Endodermal cell (in vitro differentiated cells): ENCODE data around the gene KCTD18. TPM values are rescaled to one million over a fixed set of nuclear protein-coding genes. Genes with fewer than 3 reads are reported as not detected.
A peak's percentile ranks its signal among the peaks of the same experiment; 100 is the strongest.

ENCODE experiments used
- DNase-seq: peaks from one replicate; pipeline ENCODE4 v3.0.0-alpha.2; 2017
- H3K27ac ChIP-seq: 2 replicates; pipeline ENCODE4 v1.5.1; 2013; ENCODE audit warnings: mild to moderate bottlenecking, low read depth, low read length, moderate library complexity
- H3K27me3 ChIP-seq: 2 replicates; pipeline ENCODE4 v1.6.1; 2013; ENCODE audit warnings: mild to moderate bottlenecking, low read length, moderate library complexity; ENCODE audit not compliant: insufficient read depth, control insufficient read depth, poor library complexity, severe bottlenecking
- H3K36me3 ChIP-seq: 2 replicates; pipeline ENCODE4 v1.7.0; 2013; ENCODE audit warnings: mild to moderate bottlenecking, low read length, moderate library complexity; ENCODE audit not compliant: control insufficient read depth, insufficient read depth
- H3K4me1 ChIP-seq: one replicate; pipeline ENCODE4 v1.7.0; 2013; ENCODE audit warnings: low read length; ENCODE audit not compliant: control insufficient read depth, insufficient read depth
- H3K4me3 ChIP-seq: 2 replicates; pipeline ENCODE4 v1.5.1; 2013; ENCODE audit warnings: mild to moderate bottlenecking, low read length, moderate library complexity
- H3K9ac ChIP-seq: 2 replicates; pipeline ENCODE4 v1.6.1; 2013; ENCODE audit warnings: mild to moderate bottlenecking, low read length, moderate library complexity; ENCODE audit not compliant: poor library complexity, severe bottlenecking; ENCODE audit errors: extremely low read depth
- H3K9me3 ChIP-seq: 2 replicates; pipeline ENCODE4 v1.6.1; 2013; ENCODE audit warnings: mild to moderate bottlenecking, low read length, moderate library complexity; ENCODE audit not compliant: control insufficient read depth
- H3K27ac Mint-ChIP-seq: 2 replicates; pipeline ENCODE4 v1.8.0; 2020; ENCODE audit warnings: mixed read lengths
- H3K27me3 Mint-ChIP-seq: 2 replicates; pipeline ENCODE4 v1.8.0; 2021; ENCODE audit warnings: mild to moderate bottlenecking, mixed read lengths; ENCODE audit not compliant: insufficient read depth
- H3K36me3 Mint-ChIP-seq: 2 replicates; pipeline ENCODE4 v1.8.0; 2020; ENCODE audit warnings: low read depth, mixed read lengths
- H3K4me1 Mint-ChIP-seq: 2 replicates; pipeline ENCODE4 v1.8.0; 2020; ENCODE audit warnings: mixed read lengths
- H3K4me3 Mint-ChIP-seq: 2 replicates; pipeline ENCODE4 v1.8.0; 2020; ENCODE audit warnings: mild to moderate bottlenecking, moderate library complexity, mixed read lengths
- H3K9me3 Mint-ChIP-seq: 2 replicates; pipeline ENCODE4 v1.8.0; 2020; ENCODE audit warnings: mild to moderate bottlenecking, mixed read lengths
- CTCF ChIP-seq: fragments of 200-600 bp; sonication (generic); conservative IDR thresholded peaks from 2 replicates; pipeline ENCODE4 v1.5.0; 2021; ENCODE audit warnings: antibody characterized with exemption, mild to moderate bottlenecking
- WGBS, 2 experiments: methylation state at CpG; one replicate each; pipeline versions ENCODE4 v1.1.5 to v1.1.7; 2013; ENCODE audit warnings: missing lambda C conversion rate in 2 of 2, mixed read lengths in 1 of 2; ENCODE audit not compliant: insufficient coverage in 1 of 2, insufficient read length in 1 of 2; 5-methylcytosine and 5-hydroxymethylcytosine counted together
- long read RNA-seq, 4 experiments: library from polyadenylated mRNA in 2 of 4; library from RNA in 1 of 4; library from capped mRNA in 1 of 4; stranded (forward) in 3 of 4; unstranded in 1 of 4; transcript quantifications; one replicate each; pipeline ENCODE4 v2.0.0, GENCODE V29; 2020 to 2021; ENCODE audit warnings: inconsistent platforms in 1 of 4
- polyA plus RNA-seq, 2 experiments: library from polyadenylated mRNA; stranded (reverse); fragments of 50-300 nt; gene quantifications; one replicate each; pipeline ENCODE4 v1.2.3, GENCODE V29; 2013
- total RNA-seq, 2 donors: library from RNA; stranded (reverse); fragmentation: NEBNext Ultra II Directional in 1 of 2; extraction: Animal tissue kit (Norgen Biotek cat#: 25700) in 1 of 2; gene quantifications; 2 replicates in 1 of 2; 3 replicates in 1 of 2; pipeline ENCODE4 v1.2.1, GENCODE V29; 2021

The KCTD18 gene
- 10 to 100 TPM in 1 of 2 donors, 1 to 10 TPM in 1; 6.8 to 12.2 TPM for total RNA-seq
- 8.8 TPM for polyA plus RNA-seq (2013, experiment 1 of 2)
- 9.3 TPM for polyA plus RNA-seq (2013, experiment 2 of 2)
- long read RNA-seq, experiment 1, partial matches to known transcripts: 3 of 10 reads
- long read RNA-seq, experiment 1, other reads (novel, unspliced or antisense): 0 of 10 reads
- long read RNA-seq, experiment 2, transcript KCTD18-201 (7 exons, 2,940 nt): major isoform, 25 of 33 reads
- long read RNA-seq, experiment 2, partial matches to known transcripts: 2 of 33 reads
- long read RNA-seq, experiment 2, other reads (novel, unspliced or antisense): 3 of 33 reads
- long read RNA-seq, experiment 3, transcript KCTD18-201 (7 exons, 2,940 nt): major isoform, 8 of 20 reads
- long read RNA-seq, experiment 3, transcript KCTD18-202 (7 exons, 2,556 nt): major isoform, 8 of 20 reads
- long read RNA-seq, experiment 3, partial matches to known transcripts: 2 of 20 reads
- long read RNA-seq, experiment 3, other reads (novel, unspliced or antisense): 2 of 20 reads
- long read RNA-seq, experiment 4, transcript KCTD18-202 (7 exons, 2,556 nt): major isoform, 6 of 12 reads
- long read RNA-seq, experiment 4, partial matches to known transcripts: 2 of 12 reads
- long read RNA-seq, experiment 4, other reads (novel, unspliced or antisense): 1 of 12 reads

- Histone ChIP-seq H3K4me1 (no peaks in the 10 kb centered on the region), H3K36me3 (no peaks in the 10 kb centered on the region), H3K9ac (peak within 1 kb of the TSS; percentile 80), H3K27ac (no peak within 1 kb of the TSS), H3K9me3 (no peaks in the 10 kb centered on the region), H3K27me3 (peaks cover 10% of the 10 kb centered on the region), H3K4me3 (peak within 1 kb of the TSS; percentile 93)
- Mint-ChIP-seq H3K9me3 (no peaks in the 10 kb centered on the region), H3K27me3 (no peaks in the 10 kb centered on the region), H3K36me3 (peaks cover under 1% of the 10 kb centered on the region), H3K27ac (peak within 1 kb of the TSS; percentile 78), H3K4me3 (peak within 1 kb of the TSS; percentile 79), H3K4me1 (peaks cover 11% of the 10 kb centered on the region)
- TF ChIP-seq CTCF: peak; percentile 95
- DNase-seq: peak; percentile 94
- WGBS, 2 experiments: 3 to 8% methylated on average over 15 to 78 of the region's 78 CpGs
Measured at GRCh38 chr2:200509612-200510433, at the start of gene KCTD18. Gene KCTD18 (minus strand): TSS chr2:200510068. CDS start chr2:200507016, 3,052 bp downstream.

DNA sequence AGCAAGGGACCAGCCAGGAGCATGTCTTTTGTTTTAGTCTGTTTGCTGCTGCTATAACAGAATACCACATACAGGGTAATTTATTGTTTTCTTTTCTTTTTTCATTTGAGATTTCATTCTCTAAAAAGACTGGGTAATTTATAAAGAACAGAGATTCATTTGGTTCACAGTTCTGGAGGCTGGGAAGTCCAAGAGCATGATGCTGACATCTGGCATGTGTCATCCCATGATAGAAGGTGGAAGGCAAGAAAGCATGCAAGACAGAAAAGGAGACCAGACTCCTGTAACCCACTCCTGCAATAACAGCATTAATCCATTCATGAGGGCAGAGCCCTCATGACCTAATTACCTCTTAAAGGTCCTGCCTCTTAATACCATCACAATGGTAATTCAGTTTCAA lies 30.9 kb upstream of the KCTD18 start:
- TF ChIP-seq CTCF: no peak
- H3K27me3 Mint-ChIP-seq: no peaks in the 10 kb centered on the region
- H3K27ac Mint-ChIP-seq: no peak overlapping the region
- H3K9me3 ChIP-seq: peaks cover 6% of the 10 kb centered on the region
- no peak overlapping the region for H3K27ac ChIP-seq
- H3K4me3 ChIP-seq: no peak overlapping the region
- H3K4me3 Mint-ChIP-seq: no peak overlapping the region
- peaks cover 43% of the 10 kb centered on the region for H3K36me3 ChIP-seq
- no peak for DNase-seq
- H3K27me3 ChIP-seq: no peaks in the 10 kb centered on the region
- H3K4me1 ChIP-seq: no peaks in the 10 kb centered on the region
- no peaks in the 10 kb centered on the region for H3K4me1 Mint-ChIP-seq
- peaks cover 58% of the 10 kb centered on the region for H3K36me3 Mint-ChIP-seq
- H3K9me3 Mint-ChIP-seq: peaks cover 4% of the 10 kb centered on the region
- H3K9ac ChIP-seq: no peak overlapping the region

DNA sequence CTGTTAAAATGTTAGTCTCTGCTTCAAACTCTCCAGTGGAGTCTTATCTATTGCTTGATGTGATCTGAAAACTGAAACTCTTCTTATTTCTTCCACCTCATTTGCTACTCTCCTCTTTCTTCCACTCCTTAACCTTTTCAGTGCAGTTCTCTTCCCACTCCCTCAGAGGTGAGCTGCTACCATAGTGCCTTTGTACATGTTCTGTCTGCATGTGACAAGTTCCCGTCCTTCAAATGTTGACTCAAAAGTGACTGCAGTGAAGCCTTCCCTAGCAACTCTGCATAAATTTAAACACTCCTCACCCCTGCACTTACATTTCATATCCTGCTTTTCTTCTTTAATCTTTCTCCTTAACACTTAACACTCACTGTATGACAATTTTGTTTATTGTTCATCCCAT lies 28.3 kb upstream of the KCTD18 start:
- Histone ChIP-seq H3K27ac (no peak overlapping the region), H3K4me3 (no peak overlapping the region), H3K4me1 (no peaks in the 10 kb centered on the region), H3K36me3 (peaks cover 45% of the 10 kb centered on the region), H3K9me3 (peaks cover 6% of the 10 kb centered on the region), H3K9ac (no peak overlapping the region), H3K27me3 (no peaks in the 10 kb centered on the region)
- no peaks in the 10 kb centered on the region for H3K9me3 Mint-ChIP-seq
- H3K27ac Mint-ChIP-seq: no peak overlapping the region
- no peaks in the 10 kb centered on the region for H3K4me1 Mint-ChIP-seq
- no peaks in the 10 kb centered on the region for H3K27me3 Mint-ChIP-seq
- no peak for DNase-seq
- peaks cover 32% of the 10 kb centered on the region for H3K36me3 Mint-ChIP-seq
- 92 to 100% methylated on average over 1 of the region's 1 CpG for WGBS, 2 experiments
- no peak overlapping the region for H3K4me3 Mint-ChIP-seq
- TF ChIP-seq CTCF: no peak
